ENCODE data around the gene SYNPO2.

DNA sequence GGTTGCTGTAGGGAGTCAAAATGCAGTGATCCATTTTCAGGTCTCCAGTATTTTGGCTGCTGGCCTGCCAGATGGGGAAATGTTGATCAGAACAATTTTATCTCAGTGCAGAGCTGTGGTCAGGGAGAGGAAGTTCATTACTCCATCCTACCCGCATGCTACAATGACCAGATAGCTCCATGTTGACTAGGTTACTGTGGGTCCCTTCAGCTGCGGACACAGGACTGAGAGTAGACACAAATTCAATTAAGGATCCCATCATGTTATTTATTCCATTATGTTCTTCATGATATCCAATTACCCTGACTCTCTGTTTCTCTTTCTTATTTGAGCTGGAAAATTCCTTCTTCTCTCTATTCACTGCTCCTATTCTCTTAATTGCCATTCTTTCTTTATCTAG is 16.3 kb downstream of the SYNPO2 start:
- TF ChIP-seq, protein P1, sequence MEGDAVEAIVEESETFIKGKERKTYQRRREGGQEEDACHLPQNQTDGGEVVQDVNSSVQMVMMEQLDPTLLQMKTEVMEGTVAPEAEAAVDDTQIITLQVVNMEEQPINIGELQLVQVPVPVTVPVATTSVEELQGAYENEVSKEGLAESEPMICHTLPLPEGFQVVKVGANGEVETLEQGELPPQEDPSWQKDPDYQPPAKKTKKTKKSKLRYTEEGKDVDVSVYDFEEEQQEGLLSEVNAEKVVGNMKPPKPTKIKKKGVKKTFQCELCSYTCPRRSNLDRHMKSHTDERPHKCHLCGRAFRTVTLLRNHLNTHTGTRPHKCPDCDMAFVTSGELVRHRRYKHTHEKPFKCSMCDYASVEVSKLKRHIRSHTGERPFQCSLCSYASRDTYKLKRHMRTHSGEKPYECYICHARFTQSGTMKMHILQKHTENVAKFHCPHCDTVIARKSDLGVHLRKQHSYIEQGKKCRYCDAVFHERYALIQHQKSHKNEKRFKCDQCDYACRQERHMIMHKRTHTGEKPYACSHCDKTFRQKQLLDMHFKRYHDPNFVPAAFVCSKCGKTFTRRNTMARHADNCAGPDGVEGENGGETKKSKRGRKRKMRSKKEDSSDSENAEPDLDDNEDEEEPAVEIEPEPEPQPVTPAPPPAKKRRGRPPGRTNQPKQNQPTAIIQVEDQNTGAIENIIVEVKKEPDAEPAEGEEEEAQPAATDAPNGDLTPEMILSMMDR (IDR thresholded peaks at IDR 0.05 in 4 of 5, conservative IDR thresholded peaks at IDR 0.05 in 1 of 5): no peak
- TF ChIP-seq POLR2A (IDR thresholded peaks at IDR 0.05): no peak

All from gastrocnemius medialis (tissue), 4 donors.